ENCODE data around the gene MTHFSD. TPM values are rescaled to one million over a fixed set of nuclear protein-coding genes. Genes with fewer than 3 reads are reported as not detected.

MTHFSD gene
- total and polyA plus RNA-seq, 3 donors from 2014 or later = 42.2 to 55.6 (median 45.0) TPM

DNA sequence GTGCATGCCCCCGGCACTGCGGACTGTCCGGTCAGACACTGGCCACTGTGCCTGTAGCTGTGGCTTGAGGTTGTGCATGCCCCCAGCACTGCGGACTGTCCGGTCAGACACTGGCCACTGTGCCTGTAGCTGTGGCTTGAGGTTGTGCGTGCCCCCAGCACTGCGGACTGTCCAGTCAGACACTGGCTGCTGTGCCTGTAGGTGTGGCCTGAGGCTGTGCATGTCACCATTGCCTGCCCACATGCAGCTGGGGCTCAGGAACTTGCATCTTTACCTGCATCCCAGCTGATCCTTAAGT lies 5.2 kb downstream of the MTHFSD start:
- intact Hi-C loops (cut with DNase I; ENCODE audit: low total_unique reads) = no loop called here
- peaks cover 7% of the 10 kb centered on the region for H3K4me1 ChIP-seq
- H3K4me3 ChIP-seq = no peak overlapping the region
- 95 to 100% methylated on average over 1 to 7 of the region's 7 CpGs for WGBS, 2 donors
- H3K36me3 ChIP-seq (ENCODE audit: low read depth, missing control alignments) = no peaks in the 10 kb centered on the region
- H3K27ac ChIP-seq = no peak overlapping the region
- H3K9me3 ChIP-seq = no peaks in the 10 kb centered on the region
- no peak for TF ChIP-seq POLR2A (IDR thresholded peaks at IDR 0.05)
- TF ChIP-seq, protein P1, sequence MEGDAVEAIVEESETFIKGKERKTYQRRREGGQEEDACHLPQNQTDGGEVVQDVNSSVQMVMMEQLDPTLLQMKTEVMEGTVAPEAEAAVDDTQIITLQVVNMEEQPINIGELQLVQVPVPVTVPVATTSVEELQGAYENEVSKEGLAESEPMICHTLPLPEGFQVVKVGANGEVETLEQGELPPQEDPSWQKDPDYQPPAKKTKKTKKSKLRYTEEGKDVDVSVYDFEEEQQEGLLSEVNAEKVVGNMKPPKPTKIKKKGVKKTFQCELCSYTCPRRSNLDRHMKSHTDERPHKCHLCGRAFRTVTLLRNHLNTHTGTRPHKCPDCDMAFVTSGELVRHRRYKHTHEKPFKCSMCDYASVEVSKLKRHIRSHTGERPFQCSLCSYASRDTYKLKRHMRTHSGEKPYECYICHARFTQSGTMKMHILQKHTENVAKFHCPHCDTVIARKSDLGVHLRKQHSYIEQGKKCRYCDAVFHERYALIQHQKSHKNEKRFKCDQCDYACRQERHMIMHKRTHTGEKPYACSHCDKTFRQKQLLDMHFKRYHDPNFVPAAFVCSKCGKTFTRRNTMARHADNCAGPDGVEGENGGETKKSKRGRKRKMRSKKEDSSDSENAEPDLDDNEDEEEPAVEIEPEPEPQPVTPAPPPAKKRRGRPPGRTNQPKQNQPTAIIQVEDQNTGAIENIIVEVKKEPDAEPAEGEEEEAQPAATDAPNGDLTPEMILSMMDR (IDR thresholded peaks at IDR 0.05) = no peak
- no peak for DNase-seq
- no peaks in the 10 kb centered on the region for H3K27me3 ChIP-seq

DNA sequence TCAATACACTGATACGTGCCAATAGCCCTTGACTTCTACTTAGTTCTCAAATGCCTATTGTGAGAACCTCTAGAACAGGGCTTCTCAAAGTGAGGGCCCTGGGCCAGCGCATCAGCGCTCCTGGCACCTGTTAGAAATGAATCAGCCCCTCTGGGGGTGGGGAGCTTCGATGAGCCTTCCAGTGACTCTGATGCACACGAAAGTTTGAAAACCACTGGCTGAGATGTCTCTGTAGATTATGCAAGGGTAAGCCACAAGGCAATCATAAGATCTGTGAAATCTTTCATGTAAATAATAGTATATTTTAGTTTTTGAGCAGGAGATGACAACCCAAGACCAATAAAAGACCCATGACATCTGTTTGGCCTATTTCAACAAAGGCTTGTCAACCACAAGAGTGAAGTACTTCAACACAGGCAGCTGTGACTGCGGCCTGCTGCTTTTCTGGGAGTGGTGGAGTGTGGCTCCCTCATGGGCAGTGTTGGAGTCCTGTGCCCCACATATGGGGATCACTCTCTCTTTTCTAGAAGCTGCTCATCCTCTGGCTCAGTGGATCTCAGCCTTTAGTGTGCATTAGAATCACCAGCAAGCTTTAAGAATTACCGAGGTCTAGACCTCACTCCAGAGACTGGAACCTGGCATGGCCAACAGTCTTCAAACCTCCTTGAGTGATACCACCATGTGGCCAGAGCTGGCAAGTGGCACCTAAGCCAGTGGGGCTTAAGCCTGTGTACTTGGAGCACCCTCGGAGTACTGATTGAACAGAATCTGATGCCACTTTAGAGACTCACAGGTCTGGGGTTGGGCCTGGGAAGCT lies 5.8 kb downstream of the MTHFSD start:
- intact Hi-C loops (cut with DNase I; ENCODE audit: low total_unique reads) = no loop called here
- Histone ChIP-seq H3K9me3 (no peaks in the 10 kb centered on the region), H3K4me1 (peaks cover 7% of the 10 kb centered on the region), H3K36me3 (ENCODE audit: low read depth, missing control alignments) (no peaks in the 10 kb centered on the region), H3K27me3 (no peaks in the 10 kb centered on the region), H3K27ac (no peak overlapping the region), H3K4me3 (no peak overlapping the region)
- DNase-seq = no peak
- no peak for TF ChIP-seq POLR2A (IDR thresholded peaks at IDR 0.05)
- TF ChIP-seq, protein P1 (IDR thresholded peaks at IDR 0.05) = no peak
- 82 to 84% methylated on average over 7 to 8 of the region's 8 CpGs for WGBS, 2 donors

DNA sequence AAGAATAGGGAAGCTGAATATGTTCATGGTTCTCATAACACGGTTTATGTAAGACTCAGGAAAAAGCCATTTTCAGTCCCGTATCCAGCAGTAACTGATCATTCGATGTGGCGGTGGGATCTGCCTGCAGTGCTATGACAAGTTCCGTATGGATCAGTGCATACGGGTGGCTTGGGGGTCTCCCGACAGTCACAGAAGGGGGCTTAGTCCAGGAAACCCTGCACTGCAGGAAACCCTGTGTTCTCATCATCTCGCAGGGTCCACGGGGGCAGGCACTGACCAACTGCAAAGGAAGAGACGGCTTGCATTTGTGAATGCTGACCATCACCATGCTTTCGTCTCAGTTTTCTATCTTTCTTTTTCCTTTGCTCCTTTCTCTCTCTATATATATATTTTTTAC lies 7.7 kb downstream of the MTHFSD start:
- H3K4me3 ChIP-seq = no peak overlapping the region
- no peaks in the 10 kb centered on the region for H3K9me3 ChIP-seq
- DNase-seq = no peak
- H3K4me1 ChIP-seq = peaks cover 3% of the 10 kb centered on the region
- 92 to 99% methylated on average over 11 of the region's 11 CpGs for WGBS, 2 donors
- no peaks in the 10 kb centered on the region for H3K27me3 ChIP-seq
- TF ChIP-seq, protein P1 (IDR thresholded peaks at IDR 0.05) = no peak
- TF ChIP-seq POLR2A (IDR thresholded peaks at IDR 0.05) = no peak
- no peak overlapping the region for H3K27ac ChIP-seq
- intact Hi-C loops (cut with DNase I; ENCODE audit: low total_unique reads) = no loop called here
- H3K36me3 ChIP-seq (ENCODE audit: low read depth, missing control alignments) = no peaks in the 10 kb centered on the region

DNA sequence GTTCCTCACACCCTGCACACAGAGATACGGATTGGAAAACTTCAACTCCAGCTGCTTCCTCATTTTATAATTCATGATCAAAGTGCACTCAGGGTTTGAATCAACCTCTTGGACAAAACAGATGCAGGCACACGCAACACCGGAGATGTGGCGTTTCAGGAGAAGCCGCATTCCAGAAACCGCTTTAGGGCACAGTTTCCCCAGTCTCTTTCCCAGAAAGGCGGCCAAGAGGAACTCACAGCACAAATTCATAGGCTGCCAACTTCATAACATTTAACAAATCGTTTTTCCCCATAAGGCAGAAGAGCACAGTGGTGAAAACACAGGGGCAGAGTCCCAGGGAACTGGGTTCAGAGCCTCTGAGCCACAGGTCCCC lies 8.4 kb downstream of the MTHFSD start:
- intact Hi-C loops (cut with DNase I; ENCODE audit: low total_unique reads) = no loop called here
- no peaks in the 10 kb centered on the region for H3K36me3 ChIP-seq (ENCODE audit: low read depth, missing control alignments)
- H3K4me1 ChIP-seq = peaks cover 3% of the 10 kb centered on the region
- no peaks in the 10 kb centered on the region for H3K27me3 ChIP-seq
- DNase-seq = no peak
- no peaks in the 10 kb centered on the region for H3K9me3 ChIP-seq
- TF ChIP-seq POLR2A (IDR thresholded peaks at IDR 0.05) = no peak
- TF ChIP-seq, protein P1 (IDR thresholded peaks at IDR 0.05) = no peak
- H3K4me3 ChIP-seq = no peak overlapping the region
- no peak overlapping the region for H3K27ac ChIP-seq
- WGBS, 2 donors = 63 to 82% methylated on average over 8 of the region's 8 CpGs
